ENCODE measurements around the gene CDC42SE2.

The CDC42SE2 gene

GRCh38 chr5:131364507-131365050 lies 100.7 kb downstream of the CDC42SE2 start:
- no peak overlapping the region for H3K4me3 ChIP-seq (ENCODE audit: low read length)
- TF ChIP-seq CTCF (conservative IDR thresholded peaks at IDR 0.05; ENCODE audit: low read depth, low read length): no peak
- DNase-seq (ENCODE audit: low read depth): no peak

- DNase-seq (ENCODE audit: low read depth): no peak
- no peak overlapping the region for H3K4me3 ChIP-seq (ENCODE audit: low read length)
- TF ChIP-seq CTCF (conservative IDR thresholded peaks at IDR 0.05; ENCODE audit: low read depth, low read length): no peak
These were observed 102.6 kb downstream of the CDC42SE2 start for GRCh38 chr5:131366428-131366827.

GRCh38 chr5:131367219-131367860 lies 103.5 kb downstream of the CDC42SE2 start:
- DNase-seq (ENCODE audit: low read depth): no peak
- no peak overlapping the region for H3K4me3 ChIP-seq (ENCODE audit: low read length)
- no peak for TF ChIP-seq CTCF (conservative IDR thresholded peaks at IDR 0.05; ENCODE audit: low read depth, low read length)

GRCh38 chr5:131368866-131369265 lies 105.0 kb downstream of the CDC42SE2 start:
- no peak for TF ChIP-seq CTCF (conservative IDR thresholded peaks at IDR 0.05; ENCODE audit: low read depth, low read length)
- no peak overlapping the region for H3K4me3 ChIP-seq (ENCODE audit: low read length)
- DNase-seq (ENCODE audit: low read depth): no peak

GRCh38 chr5:131369558-131369957 lies 105.7 kb downstream of the CDC42SE2 start:
- no peak for DNase-seq (ENCODE audit: low read depth)
- H3K4me3 ChIP-seq (ENCODE audit: low read length): no peak overlapping the region
- no peak for TF ChIP-seq CTCF (conservative IDR thresholded peaks at IDR 0.05; ENCODE audit: low read depth, low read length)

GRCh38 chr5:131371835-131372234 lies 108.0 kb downstream of the CDC42SE2 start:
- no peak for DNase-seq (ENCODE audit: low read depth)
- no peak overlapping the region for H3K4me3 ChIP-seq (ENCODE audit: low read length)
- TF ChIP-seq CTCF (conservative IDR thresholded peaks at IDR 0.05; ENCODE audit: low read depth, low read length): no peak

- DNase-seq (ENCODE audit: low read depth): no peak
- no peak for TF ChIP-seq CTCF (conservative IDR thresholded peaks at IDR 0.05; ENCODE audit: low read depth, low read length)
- no peak overlapping the region for H3K4me3 ChIP-seq (ENCODE audit: low read length)
These were observed 109.4 kb downstream of the CDC42SE2 start for GRCh38 chr5:131373265-131373664.

Measured in retinal pigment epithelial cell (primary cell).